ENCODE measurements around the gene JUN.

The JUN gene

GRCh38 chr1:58783993-58784757 lies at the start of gene JUN:
TSS of gene JUN (minus strand) at chr1:58784047. CDS start at chr1:58783070, 977 bp downstream.
- DNase-seq = peak; percentile 99

GRCh38 chr1:58833166-58833565 lies 49.3 kb upstream of the JUN start:
- DNase-seq = no peak

GRCh38 chr1:58830291-58830690 lies 46.4 kb upstream of the JUN start:
- no peak for DNase-seq

- DNase-seq = no peak
Measured at GRCh38 chr1:58829866-58830265, 46.0 kb upstream of the JUN start.

GRCh38 chr1:58827298-58827697 lies 43.5 kb upstream of the JUN start:
- no peak for DNase-seq

- no peak for DNase-seq
Measured at GRCh38 chr1:58824753-58825389, 41.0 kb upstream of the JUN start.

- no peak for DNase-seq
Measured at GRCh38 chr1:58823481-58824010, 39.7 kb upstream of the JUN start.

- no peak for DNase-seq
Measured at GRCh38 chr1:58821309-58821708, 37.5 kb upstream of the JUN start.

GRCh38 chr1:58818976-58819375 lies 35.1 kb upstream of the JUN start:
- no peak for DNase-seq

GRCh38 chr1:58818075-58818474 lies 34.2 kb upstream of the JUN start:
- DNase-seq = no peak

GRCh38 chr1:58816747-58817221 lies 32.9 kb upstream of the JUN start:
- DNase-seq = no peak

- peak; percentile 89 for DNase-seq
Measured at GRCh38 chr1:58816072-58816746, 32.4 kb upstream of the JUN start.

GRCh38 chr1:58815686-58816071 lies 31.8 kb upstream of the JUN start:
- no peak for DNase-seq

- peak; percentile 60 for DNase-seq
Measured at GRCh38 chr1:58815069-58815685, 31.3 kb upstream of the JUN start.

- DNase-seq = no peak
Measured at GRCh38 chr1:58814251-58815068, 30.6 kb upstream of the JUN start.

- DNase-seq = no peak
Measured at GRCh38 chr1:58813801-58814200, 30.0 kb upstream of the JUN start.

- peak; percentile 15 for DNase-seq
Measured at GRCh38 chr1:58813361-58813760, 29.5 kb upstream of the JUN start.

GRCh38 chr1:58812926-58813325 lies 29.1 kb upstream of the JUN start:
- peak; percentile 64 for DNase-seq

- DNase-seq = no peak
Measured at GRCh38 chr1:58812468-58812867, 28.6 kb upstream of the JUN start.

GRCh38 chr1:58811303-58811702 lies 27.5 kb upstream of the JUN start:
- DNase-seq = no peak

GRCh38 chr1:58809325-58810010 lies 25.6 kb upstream of the JUN start:
- DNase-seq = no peak

GRCh38 chr1:58808077-58808476 lies 24.2 kb upstream of the JUN start:
- DNase-seq = no peak
